Left ventricle myocardium superior (tissue), 1 donor: Measurements from ENCODE around the gene PTPRU. TPM values are rescaled to one million over a fixed set of nuclear protein-coding genes. Genes with fewer than 3 reads are reported as not detected.
"Not testable (repeated sequence)": the region's sequence is repeated elsewhere in the genome, so short reads cannot be mapped to it uniquely, and the experiment has no call there.

Source experiments
- ATAC-seq: fragments of 200-7000 bp; cut with Tn5 transposase; one replicate; pipeline ENCODE4 v1.9.1; 2020; ENCODE audit warnings: mild to moderate bottlenecking, moderate library complexity
- DNase-seq: peaks from one replicate; pipeline ENCODE4 v3.0.0-alpha.2; 2020
- intact Hi-C: fragments of 100-400 bp; cut with micrococcal nuclease; formaldehyde crosslinking; loops from one replicate; pipeline ENCODE4 v1.11.0; 2022
- total RNA-seq: library from RNA; stranded (reverse); fragmentation: NEBNext Ultra II Directional; extraction: Animal tissue kit (Norgen Biotek cat#: 25700); gene quantifications from one replicate; pipeline ENCODE4 v1.2.1, GENCODE V29; 2021
- donor health status: DM: no; HTN: yes; CAD: no; lungs with severe emphysema.

Gene PTPRU
- total RNA-seq, 1 donor from 2014 or later, result 19.2 TPM

- intact Hi-C loops, result no loop called here
- no peak for DNase-seq
- no peak for ATAC-seq
Observed at GRCh38 chr1:29217633-29218032, 18.7 kb upstream of the PTPRU start.

- ATAC-seq (no peak), DNase-seq (no peak)
- intact Hi-C loops, result no loop called here
Observed at GRCh38 chr1:29218223-29218622, 18.1 kb upstream of the PTPRU start.

- ATAC-seq, result no peak
- no peak for DNase-seq
- intact Hi-C loops, result no loop called here
Observed at GRCh38 chr1:29221296-29221695, 15.0 kb upstream of the PTPRU start.

- ATAC-seq, DNase-seq, intact Hi-C loops: not testable (repeated sequence)
Observed at GRCh38 chr1:29222260-29222659, 14.1 kb upstream of the PTPRU start.

GRCh38 chr1:29222686-29223085 lies 13.6 kb upstream of the PTPRU start:
- ATAC-seq (no peak), DNase-seq (no peak)
- intact Hi-C loops, result no loop called here

GRCh38 chr1:29223521-29223920 lies 12.8 kb upstream of the PTPRU start:
- DNase-seq, result no peak
- intact Hi-C loops, result no loop called here
- ATAC-seq, result no peak

GRCh38 chr1:29224356-29224837 lies 11.9 kb upstream of the PTPRU start:
- intact Hi-C loops, result no loop called here
- no peak for ATAC-seq
- no peak for DNase-seq

- no peak for ATAC-seq
- intact Hi-C loops, result no loop called here
Observed at GRCh38 chr1:29225361-29225760, 11.0 kb upstream of the PTPRU start.

GRCh38 chr1:29227511-29227910 lies 8.8 kb upstream of the PTPRU start:
- ATAC-seq (no peak), DNase-seq (no peak)
- intact Hi-C loops, result no loop called here

More at GRCh38 chr1:29225361-29225760, 11.0 kb upstream of the PTPRU start:
- no peak for DNase-seq

GRCh38 chr1:29230204-29230552 lies 6.1 kb upstream of the PTPRU start:
- intact Hi-C loops, result no loop called here
- DNase-seq (no peak), ATAC-seq (no peak)

- DNase-seq, result peak; percentile 96
- peak; percentile 98 for ATAC-seq
- intact Hi-C loops, result no loop called here
Observed at GRCh38 chr1:29230553-29231378, 5.6 kb upstream of the PTPRU start, which contains the start of gene MECR. Gene MECR, minus strand, starts transcription at chr1:29230934. Its CDS starts 28 bp downstream, at chr1:29230906.

GRCh38 chr1:29232387-29232786 lies 3.9 kb upstream of the PTPRU start:
- DNase-seq, result no peak
- intact Hi-C loops, result no loop called here
- no peak for ATAC-seq

- ATAC-seq, result no peak
- no peak for DNase-seq
- intact Hi-C loops, result no loop called here
Observed at GRCh38 chr1:29233693-29234092, 2.6 kb upstream of the PTPRU start.

- DNase-seq, result no peak
- intact Hi-C loops, result no loop called here
- ATAC-seq, result no peak
Observed at GRCh38 chr1:29234471-29234870, 1.9 kb upstream of the PTPRU start.

GRCh38 chr1:29234881-29235280 lies 1.4 kb upstream of the PTPRU start:
- intact Hi-C loops, DNase-seq, ATAC-seq: not testable (repeated sequence)

GRCh38 chr1:29236712-29237128 lies 398 bp downstream of the PTPRU start:
- DNase-seq (no peak), ATAC-seq (no peak)
- intact Hi-C loops, result no loop called here

GRCh38 chr1:29237129-29237821 lies 953 bp downstream of the PTPRU start:
- peak; percentile 67 for ATAC-seq
- intact Hi-C loops, result no loop called here
- DNase-seq, result peak; percentile 79

GRCh38 chr1:29237852-29238619 lies 1.7 kb downstream of the PTPRU start:
- ATAC-seq (peak; percentile 54), DNase-seq (peak; percentile 77)
- intact Hi-C loops, result no loop called here

- intact Hi-C loops, result no loop called here
- ATAC-seq (no peak), DNase-seq (no peak)
Observed at GRCh38 chr1:29238620-29239002, 2.3 kb downstream of the PTPRU start.

- ATAC-seq, result no peak
- intact Hi-C loops, result no loop called here
- no peak for DNase-seq
Observed at GRCh38 chr1:29239142-29239541, 2.8 kb downstream of the PTPRU start.
